Loucy (cell line): Measurements from ENCODE around the gene FFAR4.

Experiments
- CTCF ChIP-seq: fragments of 200-600 bp; sonication (generic); conservative IDR thresholded peaks from 2 replicates; pipeline ENCODE4 v1.5.1; 2014; ENCODE audit warnings: mild to moderate bottlenecking, antibody characterized with exemption, low read length
- EZH2phosphoT487 ChIP-seq: fragments of 200-600 bp; IDR thresholded peaks from 2 replicates; pipeline ENCODE4 v1.6.1; 2018; ENCODE audit warnings: antibody characterized with exemption, mild to moderate bottlenecking, moderate library complexity, borderline replicate concordance

- no peak; the same call in 1 of the 2 replicates for TF ChIP-seq CTCF
- TF ChIP-seq EZH2phosphoT487: no peak
Observed at GRCh38 chr10:93542358-93542791, 24.1 kb upstream of the FFAR4 start.
